HG03439 (cell line): ENCODE data around the gene GIGYF2.
A peak's percentile ranks its signal among the peaks of the same experiment; 100 is the strongest.

ENCODE experiments used
- ATAC-seq: cut with Tn5 transposase; IDR thresholded peaks from one replicate; pipeline ENCODE4 v1.9.1; 2021; ENCODE audit warnings: mild to moderate bottlenecking, moderate library complexity; ENCODE audit not compliant: unreplicated experiment

Gene GIGYF2

GRCh38 chr2:232750135-232750671 lies 53.1 kb downstream of the GIGYF2 start:
- no peak for ATAC-seq

GRCh38 chr2:232757905-232758304 lies 60.8 kb downstream of the GIGYF2 start:
- ATAC-seq, result no peak

GRCh38 chr2:232761301-232761907 lies 64.3 kb downstream of the GIGYF2 start:
- no peak for ATAC-seq

- no peak for ATAC-seq
Measured at GRCh38 chr2:232767866-232768265, 70.7 kb downstream of the GIGYF2 start.

GRCh38 chr2:232770207-232770606 lies 73.1 kb downstream of the GIGYF2 start:
- no peak for ATAC-seq

GRCh38 chr2:232771870-232772269 lies 74.7 kb downstream of the GIGYF2 start:
- ATAC-seq, result no peak

DNA sequence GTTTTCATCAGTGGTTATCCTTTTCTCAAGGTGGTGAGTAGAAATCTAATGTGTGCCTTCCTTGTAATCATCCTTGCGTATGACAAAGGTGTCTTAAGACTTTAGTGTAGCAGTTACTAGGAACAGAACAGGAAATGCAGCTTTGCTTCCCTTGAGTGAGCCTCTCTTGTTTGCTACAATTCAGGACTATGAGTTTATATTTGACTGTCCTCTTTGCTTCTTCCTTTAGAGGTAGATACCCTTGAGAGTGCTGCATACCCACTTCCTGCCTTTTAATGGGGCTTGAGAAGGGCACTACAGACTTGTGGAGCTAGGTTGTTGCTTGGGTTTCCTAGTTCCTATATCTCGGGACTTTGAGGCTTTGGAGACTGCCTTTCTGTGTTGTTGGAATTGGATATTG lies 75.4 kb downstream of the GIGYF2 start:
- ATAC-seq, result no peak

- no peak for ATAC-seq
Measured at GRCh38 chr2:232773815-232774214, 76.7 kb downstream of the GIGYF2 start.

DNA sequence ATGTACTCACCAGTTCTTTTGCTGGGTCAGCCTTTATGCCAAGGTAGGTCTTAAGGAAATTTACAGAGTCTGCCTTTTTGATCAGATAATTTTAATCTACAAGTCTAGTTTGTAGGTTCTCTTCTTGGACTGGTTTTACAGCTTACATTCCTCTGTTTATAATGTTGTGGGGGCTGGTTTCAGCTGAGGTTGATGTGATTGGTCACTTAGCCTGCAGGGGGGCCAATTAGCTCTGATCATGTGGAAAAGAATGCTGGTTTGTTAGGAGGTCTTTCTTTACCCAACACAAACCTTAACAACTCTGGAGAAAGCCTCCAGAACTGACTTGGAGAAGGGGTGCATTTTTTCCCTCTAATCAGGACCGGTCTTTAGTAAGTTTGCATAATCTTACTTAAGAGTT lies 79.3 kb downstream of the GIGYF2 start, which contains the start of gene KCNJ13:
Gene KCNJ13, minus strand, starts transcription at position 131 of the 400 bp plus-strand sequence. CDS start 5,203 bp downstream, outside the sequence.
- no peak for ATAC-seq

GRCh38 chr2:232777276-232777675 lies 80.1 kb downstream of the GIGYF2 start:
- ATAC-seq, result no peak

GRCh38 chr2:232779465-232779864 lies 82.3 kb downstream of the GIGYF2 start:
- ATAC-seq, result no peak

- no peak for ATAC-seq
Measured at GRCh38 chr2:232779934-232780333, 82.8 kb downstream of the GIGYF2 start.

- peak; percentile 77 for ATAC-seq
Measured at GRCh38 chr2:232781765-232782164, 84.6 kb downstream of the GIGYF2 start.

DNA sequence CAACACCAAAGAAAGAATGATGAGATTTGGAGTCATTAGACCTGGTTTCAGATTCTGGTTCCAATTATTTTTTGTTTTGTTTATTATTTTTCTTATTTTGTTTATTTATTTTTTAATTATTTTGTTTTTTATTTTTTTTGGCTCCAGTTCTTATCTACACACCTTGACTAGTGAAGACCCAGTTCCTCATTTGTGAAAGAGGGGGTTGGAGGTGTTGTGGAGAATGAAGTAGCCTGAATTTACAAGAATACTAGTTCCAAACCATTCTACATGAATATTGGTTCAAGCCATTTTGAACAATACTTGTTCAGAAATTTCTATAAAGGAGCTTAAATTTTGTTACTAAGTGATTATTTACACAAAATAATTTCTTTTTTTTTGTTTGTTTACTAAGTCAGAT lies 86.1 kb downstream of the GIGYF2 start:
- no peak for ATAC-seq

GRCh38 chr2:232787806-232788205 lies 90.7 kb downstream of the GIGYF2 start:
- no peak for ATAC-seq

DNA sequence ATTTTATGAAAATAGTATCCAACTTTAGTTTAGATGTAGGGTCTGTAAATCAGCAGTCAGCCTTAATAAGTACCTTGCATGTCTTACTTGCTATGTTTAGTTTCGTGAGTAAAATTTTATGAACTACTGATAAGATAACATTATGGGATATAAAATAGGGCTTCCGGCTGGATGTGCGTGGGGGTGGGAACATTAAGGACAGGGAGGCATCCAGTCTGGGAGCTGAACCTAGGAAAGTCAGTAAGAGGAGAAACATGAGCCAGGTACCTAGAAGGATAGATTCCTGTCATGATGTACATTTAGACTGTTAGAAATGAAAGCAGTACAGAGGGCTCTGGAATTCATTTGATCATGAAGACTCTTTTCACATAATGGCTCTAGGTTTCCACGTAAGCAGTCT lies 92.0 kb downstream of the GIGYF2 start:
- no peak for ATAC-seq

GRCh38 chr2:232791518-232791917 lies 94.4 kb downstream of the GIGYF2 start:
- ATAC-seq, result no peak

DNA sequence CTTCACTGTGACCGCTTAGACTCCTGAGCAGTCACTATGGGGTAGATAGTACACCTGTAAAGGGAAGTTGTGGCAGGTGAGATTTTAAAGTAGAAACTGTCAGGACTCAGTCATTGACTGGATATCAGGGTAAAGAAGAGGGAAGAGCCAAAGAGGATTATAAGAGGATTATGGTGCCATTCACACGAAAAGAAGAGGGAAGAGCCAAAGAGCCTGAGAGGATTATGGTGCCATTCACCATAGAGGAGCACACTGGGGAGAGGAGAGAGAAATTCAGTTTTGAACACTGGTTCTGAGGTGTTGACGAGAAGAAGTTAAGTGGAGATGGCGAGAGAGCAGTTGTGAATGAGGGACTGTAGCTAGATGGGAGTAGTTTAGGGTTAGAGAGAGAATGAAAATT lies 96.1 kb downstream of the GIGYF2 start:
- no peak for ATAC-seq

GRCh38 chr2:232794981-232795380 lies 97.8 kb downstream of the GIGYF2 start:
- no peak for ATAC-seq

GRCh38 chr2:232795920-232796319 lies 98.8 kb downstream of the GIGYF2 start:
- no peak for ATAC-seq

DNA sequence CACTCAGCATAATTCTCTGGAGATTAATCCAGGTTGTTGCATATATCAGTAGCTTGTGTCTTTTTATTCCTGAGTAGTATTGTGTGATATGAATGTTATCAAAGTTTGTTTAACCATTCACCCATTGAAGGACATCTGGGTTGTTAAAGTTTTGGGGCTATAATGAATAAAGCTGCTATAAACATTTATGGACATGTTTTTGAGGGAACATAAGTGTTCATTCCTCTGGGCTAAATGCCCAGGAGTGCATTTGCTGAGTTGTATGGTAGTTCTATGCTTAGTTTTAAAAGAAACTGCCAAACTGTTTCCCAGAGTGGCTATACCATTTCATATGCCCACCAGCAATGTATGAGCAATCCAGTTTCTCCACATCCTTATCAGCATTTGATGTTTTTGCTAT lies 101.1 kb downstream of the GIGYF2 start:
- ATAC-seq, result no peak

GRCh38 chr2:232800166-232800565 lies 103.0 kb downstream of the GIGYF2 start:
- no peak for ATAC-seq

GRCh38 chr2:232802091-232802490 lies 105.0 kb downstream of the GIGYF2 start:
- ATAC-seq, result no peak
